A549 (cell line): Measurements from ENCODE around the gene HMGN3.

Source experiments
- CEBPB ChIP-seq, 2 experiments: fragments of >200 bp in 1 of 2; sonication (Bioruptor Twin) in 1 of 2; formaldehyde crosslinking in 1 of 2; IDR thresholded peaks; 2 replicates each; pipeline ENCODE4 v1.6.1; 2012 to 2016
- POLR2A ChIP-seq: IDR thresholded peaks from 2 replicates; pipeline ENCODE4 v1.6.1; 2012; ENCODE audit warnings: mild to moderate bottlenecking, low read length
- TF ChIP-seq, protein P1 (sequence below): fragments of 450-650 bp; IDR thresholded peaks from 2 replicates; pipeline ENCODE4 v1.6.1; 2014; ENCODE audit warnings: antibody characterized with exemption

GRCh38 chr6:79158856-79159516 lies 75.5 kb downstream of the HMGN3 start:
- TF ChIP-seq, protein P1, sequence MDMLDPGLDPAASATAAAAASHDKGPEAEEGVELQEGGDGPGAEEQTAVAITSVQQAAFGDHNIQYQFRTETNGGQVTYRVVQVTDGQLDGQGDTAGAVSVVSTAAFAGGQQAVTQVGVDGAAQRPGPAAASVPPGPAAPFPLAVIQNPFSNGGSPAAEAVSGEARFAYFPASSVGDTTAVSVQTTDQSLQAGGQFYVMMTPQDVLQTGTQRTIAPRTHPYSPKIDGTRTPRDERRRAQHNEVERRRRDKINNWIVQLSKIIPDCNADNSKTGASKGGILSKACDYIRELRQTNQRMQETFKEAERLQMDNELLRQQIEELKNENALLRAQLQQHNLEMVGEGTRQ = no peak
- no peak for TF ChIP-seq POLR2A
- TF ChIP-seq CEBPB (IDR thresholded peaks at IDR 0.05) = no peak
